H9 (cell line): ENCODE results near the gene EPB41L2. TPM values are rescaled to one million over a fixed set of nuclear protein-coding genes. Genes with fewer than 3 reads are reported as not detected.

ENCODE experiments used
- DNase-seq: peaks from one replicate; pipeline ENCODE4 v3.0.0-alpha.2; 2017
- H2AFZ ChIP-seq: one replicate; pipeline ENCODE4 v1.6.1; 2013; ENCODE audit warnings: mild to moderate bottlenecking, low read length, control low read depth, moderate library complexity
- H2AK5ac ChIP-seq: 2 replicates; pipeline ENCODE4 v1.6.1; 2013; ENCODE audit warnings: low read length, control low read depth, mixed read lengths; ENCODE audit not compliant: insufficient read length
- H2BK120ac ChIP-seq: one replicate; pipeline ENCODE4 v1.6.1; 2013; ENCODE audit warnings: low read depth, mild to moderate bottlenecking, low read length, control low read depth, inconsistent platforms; ENCODE audit not compliant: poor library complexity, severe bottlenecking
- H2BK12ac ChIP-seq: 2 replicates; pipeline ENCODE4 v1.6.1; 2013; ENCODE audit warnings: low read length, control low read depth, mixed read lengths, low read depth; ENCODE audit not compliant: insufficient read length
- H2BK15ac ChIP-seq: 2 replicates; pipeline ENCODE4 v1.6.1; 2013; ENCODE audit warnings: low read depth, low read length, control low read depth
- H2BK20ac ChIP-seq: one replicate; pipeline ENCODE4 v1.6.1; 2013; ENCODE audit warnings: low read depth, mild to moderate bottlenecking, low read length, control low read depth, inconsistent platforms; ENCODE audit not compliant: poor library complexity, severe bottlenecking
- H2BK5ac ChIP-seq: 2 replicates; pipeline ENCODE4 v1.6.1; 2013; ENCODE audit warnings: low read length, control low read depth, mixed read lengths; ENCODE audit not compliant: insufficient read length
- H3K14ac ChIP-seq: 2 replicates; pipeline ENCODE4 v1.6.1; 2013; ENCODE audit warnings: low read length, control low read depth; ENCODE audit not compliant: insufficient read depth
- H3K18ac ChIP-seq: 2 replicates; pipeline ENCODE4 v1.6.1; 2013; ENCODE audit warnings: low read depth, mild to moderate bottlenecking, mixed read lengths, low read length, control low read depth; ENCODE audit not compliant: insufficient read length
- H3K23ac ChIP-seq: 2 replicates; pipeline ENCODE4 v1.6.1; 2013; ENCODE audit warnings: low read length, control low read depth, mixed read lengths, low read depth; ENCODE audit not compliant: insufficient read length
- H3K23me2 ChIP-seq: 2 replicates; pipeline ENCODE4 v1.6.1; 2013; ENCODE audit warnings: low read depth, mild to moderate bottlenecking, mixed read lengths, low read length, control low read depth; ENCODE audit not compliant: insufficient read length, poor library complexity, severe bottlenecking
- H3K27ac ChIP-seq: 2 replicates; pipeline ENCODE4 v1.5.1; 2013; ENCODE audit warnings: low read length, control low read depth, mixed read lengths, low read depth; ENCODE audit not compliant: insufficient read length
- H3K27me3 ChIP-seq: 2 replicates; pipeline ENCODE4 v1.6.1; 2013; ENCODE audit warnings: low read length, control low read depth, inconsistent platforms; ENCODE audit not compliant: insufficient read depth
- H3K4ac ChIP-seq: 2 replicates; pipeline ENCODE4 v1.6.1; 2013; ENCODE audit warnings: low read depth, mild to moderate bottlenecking, control low read depth, inconsistent platforms, low read length, moderate library complexity
- H3K4me1 ChIP-seq: 2 replicates; pipeline ENCODE4 v1.6.1; 2013; ENCODE audit warnings: low read length, control low read depth, inconsistent platforms; ENCODE audit not compliant: insufficient read depth
- H3K4me2 ChIP-seq: 2 replicates; pipeline ENCODE4 v1.6.1; 2013; ENCODE audit warnings: low read length, control low read depth, mixed read lengths; ENCODE audit not compliant: insufficient read length, insufficient read depth
- H3K56ac ChIP-seq: 2 replicates; pipeline ENCODE4 v1.6.1; 2013; ENCODE audit warnings: low read depth, mild to moderate bottlenecking, mixed read lengths, low read length, control low read depth; ENCODE audit not compliant: insufficient read length
- H3K79me1 ChIP-seq: 2 replicates; pipeline ENCODE4 v1.6.1; 2013; ENCODE audit warnings: low read depth, mild to moderate bottlenecking, moderate library complexity, low read length, control low read depth, inconsistent platforms; ENCODE audit not compliant: insufficient read depth, poor library complexity, severe bottlenecking
- H3K79me2 ChIP-seq: 2 replicates; pipeline ENCODE4 v1.6.1; 2013; ENCODE audit warnings: low read length, control low read depth, inconsistent platforms; ENCODE audit not compliant: insufficient read depth
- H3K9ac ChIP-seq: 2 replicates; pipeline ENCODE4 v1.6.1; 2013; ENCODE audit warnings: low read length, control low read depth, mixed read lengths; ENCODE audit not compliant: insufficient read length; ENCODE audit errors: extremely low read depth
- H3K9me3 ChIP-seq: one replicate; pipeline ENCODE4 v1.6.1; 2013; ENCODE audit warnings: low read depth, low read length, inconsistent platforms; ENCODE audit not compliant: control insufficient read depth
- H3T11ph ChIP-seq: one replicate; pipeline ENCODE4 v1.6.1; 2013; ENCODE audit warnings: mild to moderate bottlenecking, low read length, control low read depth, inconsistent platforms
- H4K20me1 ChIP-seq: one replicate; pipeline ENCODE4 v1.6.1; 2013; ENCODE audit not compliant: control insufficient read depth, insufficient read length, insufficient read depth
- H4K5ac ChIP-seq: 2 replicates; pipeline ENCODE4 v1.6.1; 2013; ENCODE audit warnings: low read depth, mild to moderate bottlenecking, mixed read lengths, low read length, control low read depth; ENCODE audit not compliant: insufficient read length
- H4K8ac ChIP-seq: replicated peaks from 2 replicates; pipeline ENCODE4 v1.6.1; 2013; ENCODE audit warnings: low read length, control low read depth, mixed read lengths, low read depth; ENCODE audit not compliant: insufficient read length
- H4K91ac ChIP-seq: 2 replicates; pipeline ENCODE4 v1.6.1; 2013; ENCODE audit warnings: low read depth, mild to moderate bottlenecking, moderate library complexity, mixed read lengths, low read length, control low read depth; ENCODE audit not compliant: insufficient read length
- H3K27ac Mint-ChIP-seq, 3 experiments: 2 replicates in 2 of 3; 3 replicates in 1 of 3; pipeline ENCODE4 v1.8.0; 2020 to 2021; ENCODE audit warnings: mixed read lengths in 3 of 3, mild to moderate bottlenecking in 1 of 3, moderate library complexity in 1 of 3
- H3K27me3 Mint-ChIP-seq: 2 replicates; pipeline ENCODE4 v1.8.0; 2021; ENCODE audit warnings: low read depth, mild to moderate bottlenecking, moderate library complexity, mixed read lengths
- H3K36me3 Mint-ChIP-seq, 3 experiments: 2 replicates in 2 of 3; 3 replicates in 1 of 3; pipeline ENCODE4 v1.8.0; 2020 to 2021; ENCODE audit warnings: low read depth in 3 of 3, mixed read lengths in 3 of 3; ENCODE audit not compliant: insufficient read depth in 1 of 3
- H3K4me1 Mint-ChIP-seq, 2 experiments: 2 replicates each; pipeline ENCODE4 v1.8.0; 2020; ENCODE audit warnings: mixed read lengths in 2 of 2
- H3K4me3 Mint-ChIP-seq, 2 experiments: 2 replicates in 1 of 2; 3 replicates in 1 of 2; pipeline ENCODE4 v1.8.0; 2020 to 2021; ENCODE audit warnings: mild to moderate bottlenecking in 2 of 2, mixed read lengths in 2 of 2, moderate library complexity in 1 of 2
- H3K9me3 Mint-ChIP-seq, 2 experiments: 2 replicates in 1 of 2; 3 replicates in 1 of 2; pipeline ENCODE4 v1.8.0; 2020; ENCODE audit warnings: mild to moderate bottlenecking in 2 of 2, mixed read lengths in 2 of 2, moderate library complexity in 1 of 2
- CTCF ChIP-seq: fragments of 200-600 bp; sonication (generic); conservative IDR thresholded peaks from 3 replicates; pipeline ENCODE4 v1.8.0; 2021; ENCODE audit warnings: antibody characterized with exemption, mild to moderate bottlenecking
- WGBS: extraction: QIAGEN DNeasy Blood & Tissue Kit; methylation state at CpG from one replicate; pipeline ENCODE4 v1.1.7; 2013; ENCODE audit warnings: missing lambda C conversion rate, low lambda C conversion rate, mixed read lengths; ENCODE audit not compliant: insufficient read length; ENCODE audit errors: extremely low coverage; 5-methylcytosine and 5-hydroxymethylcytosine counted together
- total RNA-seq: library from RNA; stranded (reverse); gene quantifications from 2 replicates; pipeline ENCODE4 v1.2.1, GENCODE V29; 2021

EPB41L2 gene
- total RNA-seq, 1 experiment from 2014 or later: 90.2 TPM

GRCh38 chr6:131005439-131006016 is 57.5 kb downstream of the EPB41L2 start:
- Histone ChIP-seq H2AK5ac (no peak overlapping the region), H3K27me3 (no peaks in the 10 kb centered on the region), H3K9me3 (peaks cover 24% of the 10 kb centered on the region), H2BK12ac (no peak overlapping the region), H2BK15ac (no peak overlapping the region), H3K4me1 (peaks cover 10% of the 10 kb centered on the region), H3K9ac (no peak overlapping the region), H2AFZ (no peak overlapping the region), H3T11ph (no peak overlapping the region), H3K18ac (no peak overlapping the region), H4K20me1 (no peaks in the 10 kb centered on the region), H2BK20ac (no peak overlapping the region), H3K79me2 (peaks cover 10% of the 10 kb centered on the region), H3K79me1 (peaks cover 3% of the 10 kb centered on the region), H4K91ac (no peak overlapping the region), H3K23ac (no peak overlapping the region), H3K27ac (no peak overlapping the region), H2BK5ac (no peak overlapping the region), H3K14ac (no peak overlapping the region), H2BK120ac (no peak overlapping the region), H4K8ac (no peak overlapping the region), H3K56ac (no peak overlapping the region), H4K5ac (no peak overlapping the region), H3K4me2 (no peak overlapping the region), H3K4ac (no peak overlapping the region), H3K23me2 (no peaks in the 10 kb centered on the region)
- H3K9me3 Mint-ChIP-seq: peaks cover 35 to 36% of the 10 kb centered on the region in 2 experiments
- peaks cover 35 to 39% (median 36%) of the 10 kb centered on the region in 3 experiments for H3K36me3 Mint-ChIP-seq
- H3K27me3 Mint-ChIP-seq: no peaks in the 10 kb centered on the region; the same call in 1 of the 2 replicates
- no CpG with 5 or more reads among the region's 3 CpGs for WGBS
- no peak overlapping the region for H3K4me3 Mint-ChIP-seq
- H3K4me1 Mint-ChIP-seq: peaks cover 39 to 45% of the 10 kb centered on the region in 2 experiments
- no peak for DNase-seq
- peak overlapping the region; percentile 8 to 70 (median 49); a peak in 4 of 7 replicates for H3K27ac Mint-ChIP-seq
- TF ChIP-seq CTCF: no peak
